Kidney epithelial cell (primary cell): ENCODE results near the gene RSPH3. TPM values are rescaled to one million over a fixed set of nuclear protein-coding genes. Genes with fewer than 3 reads are reported as not detected.

ENCODE experiments used
- DNase-seq: peaks from one replicate; pipeline ENCODE4 v3.0.0-alpha.2; 2010; ENCODE audit warnings: low read depth
- H3K27me3 ChIP-seq: 2 replicates; pipeline ENCODE4 v1.6.0; 2011; ENCODE audit warnings: low read length; ENCODE audit not compliant: control insufficient read depth, insufficient read depth
- H3K36me3 ChIP-seq: 2 replicates; pipeline ENCODE4 v1.5.1; 2011; ENCODE audit warnings: low read length; ENCODE audit not compliant: control insufficient read depth, insufficient read depth
- H3K4me3 ChIP-seq: 2 replicates; pipeline ENCODE4 v1.5.1; 2011; ENCODE audit warnings: low read depth, mild to moderate bottlenecking, control low read depth, low read length
- CTCF ChIP-seq: IDR thresholded peaks from 2 replicates; pipeline ENCODE4 v1.5.1; 2011; ENCODE audit warnings: mild to moderate bottlenecking, moderate library complexity, low read length, control low read depth, inconsistent platforms; ENCODE audit not compliant: insufficient read depth, poor library complexity, severe bottlenecking
- total RNA-seq: library from RNA; depleted of rRNA; stranded (reverse); fragments of >200 nt; gene quantifications from 2 replicates; pipeline ENCODE4 v1.2.3, GENCODE V29; 2015

RSPH3 gene
- total RNA-seq, 1 donor from 2014 or later, result 8.3 TPM

DNA sequence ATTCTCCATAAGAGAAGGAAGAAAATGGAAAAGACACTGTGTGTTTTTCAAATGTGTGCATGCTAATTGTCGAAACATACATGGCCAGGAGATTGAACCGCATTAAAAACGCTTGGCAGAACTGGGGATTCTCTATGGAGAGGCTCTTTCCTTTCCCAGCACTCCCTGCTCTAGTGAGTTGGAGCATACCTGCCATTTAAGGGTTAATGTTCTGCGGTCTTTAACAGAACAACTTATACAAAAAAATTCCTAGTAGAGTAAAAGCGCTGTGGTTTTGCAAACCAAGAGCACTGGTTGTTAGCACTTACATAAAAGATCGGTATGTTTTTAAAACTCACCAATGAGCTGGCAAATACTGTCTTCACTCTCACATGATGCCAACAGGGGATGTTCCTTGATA, 43.2 kb upstream of the RSPH3 start:
- Histone ChIP-seq H3K27me3 (no peaks in the 10 kb centered on the region), H3K4me3 (no peak overlapping the region), H3K36me3 (no peaks in the 10 kb centered on the region)
- no peak for DNase-seq
- TF ChIP-seq CTCF, result no peak

GRCh38 chr6:159042826-159043181, 42.8 kb upstream of the RSPH3 start:
- no peaks in the 10 kb centered on the region for H3K36me3 ChIP-seq
- no peak overlapping the region for H3K4me3 ChIP-seq
- no peak for TF ChIP-seq CTCF
- H3K27me3 ChIP-seq, result no peaks in the 10 kb centered on the region
- no peak for DNase-seq

DNA sequence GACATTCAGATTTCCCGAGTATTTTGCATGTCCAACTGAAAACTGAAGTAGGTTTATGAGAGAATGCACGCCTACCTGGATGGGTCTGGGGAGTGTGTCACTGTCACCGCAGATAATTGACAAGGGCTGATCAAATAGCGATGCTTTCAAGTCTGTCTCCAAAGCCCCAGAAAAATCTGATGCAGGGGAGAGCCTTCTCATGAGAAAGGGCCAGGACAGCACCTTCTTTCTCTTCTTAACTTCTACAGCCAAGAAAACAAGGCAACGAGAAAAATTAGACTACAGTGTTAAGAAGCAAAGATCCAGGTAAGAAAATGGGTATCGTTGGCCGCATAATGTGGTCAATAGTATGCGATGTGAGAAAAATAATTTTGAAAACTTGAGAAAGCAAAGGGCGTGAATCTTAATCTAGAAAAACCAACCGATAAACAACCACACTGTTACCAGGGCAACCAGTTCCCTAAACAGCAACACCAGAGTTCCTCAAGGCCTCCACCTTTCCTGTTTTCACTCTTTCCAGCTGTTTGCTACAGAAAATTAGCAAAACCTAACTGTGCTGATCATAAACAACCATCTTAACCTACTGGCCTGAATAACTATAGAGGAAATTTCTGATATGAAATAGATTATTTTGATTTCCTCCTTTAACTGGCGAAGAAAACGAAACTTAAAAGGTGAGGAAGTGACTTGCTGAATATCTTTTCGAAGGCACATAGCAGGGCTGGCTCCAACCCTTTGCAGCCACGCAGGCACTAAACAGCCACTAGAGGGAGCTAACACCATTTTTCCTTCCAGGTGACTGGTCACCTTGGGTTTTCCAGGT, 42.2 kb upstream of the RSPH3 start:
- H3K27me3 ChIP-seq, result no peaks in the 10 kb centered on the region
- no peak overlapping the region for H3K4me3 ChIP-seq
- no peaks in the 10 kb centered on the region for H3K36me3 ChIP-seq
- DNase-seq, result peak; percentile 37
- TF ChIP-seq CTCF, result peak; percentile 97

DNA sequence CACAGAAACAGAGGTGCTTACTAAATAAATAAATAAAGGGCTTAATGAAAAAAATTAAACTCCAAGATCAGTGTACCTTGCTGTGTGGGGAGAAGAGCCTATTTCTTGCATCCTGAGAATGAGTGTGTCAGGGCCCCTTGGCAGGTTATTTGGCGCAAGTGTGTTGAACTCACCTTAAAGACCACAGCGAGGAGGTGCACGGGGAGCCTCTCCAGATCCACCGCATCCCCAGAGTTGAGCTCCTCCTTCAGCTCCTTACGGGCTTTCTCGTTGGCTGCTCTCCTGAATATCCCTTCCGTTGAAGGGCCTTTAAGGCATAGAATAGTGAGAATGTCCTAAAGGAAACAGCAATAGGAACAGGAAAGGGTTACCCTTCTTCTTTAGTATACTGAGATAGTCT, 41.2 kb upstream of the RSPH3 start:
- Histone ChIP-seq H3K36me3 (no peaks in the 10 kb centered on the region), H3K4me3 (no peak overlapping the region), H3K27me3 (no peaks in the 10 kb centered on the region)
- DNase-seq, result no peak
- no peak for TF ChIP-seq CTCF

- no peak overlapping the region for H3K4me3 ChIP-seq
Observed at GRCh38 chr6:159039885-159040258, 39.9 kb upstream of the RSPH3 start.

More at GRCh38 chr6:159039885-159040258, 39.9 kb upstream of the RSPH3 start:
- no peak for TF ChIP-seq CTCF
- no peaks in the 10 kb centered on the region for H3K36me3 ChIP-seq
- H3K27me3 ChIP-seq, result no peaks in the 10 kb centered on the region
- no peak for DNase-seq
